IPS DF 4.7 (cell line): ENCODE measurements around the gene MITF.

ENCODE experiments used
- DNase-seq: peaks from one replicate; pipeline ENCODE4 v3.0.0-alpha.2; 2013; ENCODE audit warnings: low spot score; ENCODE audit errors: extremely low read depth

MITF gene

DNA sequence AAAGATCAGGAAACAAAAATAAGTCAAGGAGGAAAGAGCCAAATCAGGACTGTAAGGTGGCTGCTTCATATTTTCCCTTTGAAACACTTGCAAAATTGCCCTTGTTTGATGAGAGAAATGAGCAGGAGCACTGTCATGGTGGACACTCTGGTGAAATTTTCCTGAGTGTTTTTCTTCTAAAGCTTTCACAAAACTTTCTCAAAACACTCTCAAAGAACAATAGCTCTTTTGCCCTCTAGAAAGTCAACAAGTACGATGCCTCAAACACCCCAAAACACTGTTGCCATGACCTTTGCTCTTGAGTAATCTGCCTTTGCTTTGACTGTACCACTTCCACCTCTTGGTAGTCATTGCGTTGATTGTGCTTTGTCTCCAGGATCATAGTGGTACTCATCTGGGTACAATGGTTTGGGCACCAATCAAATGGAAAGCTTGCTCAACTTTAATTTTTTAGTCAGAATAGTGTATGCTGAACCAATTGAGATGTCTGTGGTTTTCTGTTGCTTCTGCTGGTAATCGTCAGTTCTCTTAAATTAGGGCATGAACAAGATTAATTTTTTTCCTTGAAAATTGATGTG, 13.2 kb upstream of the MITF start:
- no peak for DNase-seq

DNA sequence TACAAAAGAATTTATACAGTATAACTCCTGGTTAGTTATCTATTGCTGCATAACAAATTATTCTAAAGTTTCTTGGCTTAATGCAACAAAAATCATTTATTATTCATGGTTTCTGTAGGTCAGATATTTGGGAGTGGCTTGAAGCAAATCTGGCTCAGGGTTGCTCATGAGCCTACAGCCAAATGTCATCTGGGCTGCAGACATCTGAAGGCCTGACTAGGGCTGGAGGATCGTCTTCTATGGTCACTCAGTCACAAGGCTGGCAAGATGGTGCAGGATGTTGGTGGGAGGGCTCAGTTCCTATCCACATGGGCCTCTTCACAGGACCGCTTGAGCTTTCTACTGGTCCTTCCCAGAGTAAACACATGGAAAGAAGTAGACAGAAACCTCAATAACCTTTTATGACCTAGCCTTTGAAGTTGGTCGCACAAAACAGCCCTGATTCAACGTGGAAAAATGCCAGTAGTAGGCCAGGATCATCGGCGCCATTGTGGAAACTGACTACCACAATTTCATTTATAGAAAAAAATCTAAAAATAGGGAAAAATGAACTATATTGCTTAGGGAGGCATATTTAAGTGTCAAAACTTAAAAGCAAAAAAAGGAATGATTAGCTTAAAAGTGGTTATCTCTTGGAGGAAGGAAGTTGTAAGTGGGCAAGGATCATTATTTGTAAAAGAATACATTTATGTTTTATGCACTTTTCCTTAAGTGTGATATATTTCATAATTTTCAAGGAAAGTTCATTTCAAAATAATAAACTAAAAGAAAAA, 9.9 kb upstream of the MITF start:
- DNase-seq: no peak

DNA sequence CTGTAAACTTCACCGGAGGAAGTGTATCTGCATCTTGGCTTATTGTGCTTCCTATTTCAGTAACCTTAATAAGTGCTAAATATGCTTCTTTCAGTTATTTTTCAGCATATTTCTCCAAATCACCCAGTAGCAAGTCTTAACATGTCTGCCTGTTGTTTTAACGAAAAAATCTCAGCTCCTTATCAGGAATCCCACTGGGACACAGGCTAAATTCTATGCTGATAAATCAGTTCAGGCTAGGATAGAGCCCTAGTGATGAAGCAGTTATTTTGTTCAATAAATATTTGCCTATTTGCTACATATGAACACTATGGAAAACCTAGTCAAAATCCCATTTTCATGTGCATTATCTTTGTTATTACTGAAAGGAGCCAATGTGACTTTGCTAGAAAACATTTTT, 8.2 kb upstream of the MITF start:
- no peak for DNase-seq

DNA sequence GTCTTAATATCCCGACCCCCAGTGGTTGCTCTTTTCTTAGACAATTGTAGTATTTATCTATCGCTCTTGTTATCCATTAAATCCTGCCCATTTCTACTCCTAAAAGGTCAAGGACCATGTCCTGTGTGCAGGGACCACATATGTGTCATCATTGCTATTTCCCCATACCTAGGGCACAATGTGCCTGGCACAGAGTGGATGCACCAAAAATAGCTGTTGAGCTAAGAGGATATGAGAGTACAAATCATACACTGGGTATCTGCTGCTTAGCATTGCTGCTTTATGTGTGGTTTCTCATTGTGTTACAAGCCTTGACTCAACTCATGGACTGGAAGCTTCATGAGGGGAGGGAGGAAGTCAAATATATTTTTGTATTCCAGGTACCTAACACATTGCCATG, 3.4 kb upstream of the MITF start:
- no peak for DNase-seq

DNA sequence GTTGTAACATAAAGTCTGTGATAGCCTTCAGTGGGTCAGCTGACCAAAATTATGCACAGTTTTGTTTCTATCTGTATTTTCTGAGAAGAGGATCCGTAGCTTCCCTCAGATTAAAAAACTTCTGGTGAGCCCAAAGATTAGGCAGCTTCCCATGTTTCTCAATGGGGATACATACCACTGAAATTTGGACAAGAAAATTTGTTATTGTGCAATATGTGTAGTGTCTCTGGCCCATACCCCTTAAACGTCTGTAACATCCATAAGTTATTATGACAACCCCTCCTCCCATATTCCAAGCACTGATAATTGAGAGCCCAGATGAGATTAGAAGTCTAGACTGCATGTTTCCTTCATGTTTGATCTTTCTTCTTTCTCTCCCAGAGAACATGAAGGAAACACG, 1.9 kb upstream of the MITF start:
- no peak for DNase-seq

DNA sequence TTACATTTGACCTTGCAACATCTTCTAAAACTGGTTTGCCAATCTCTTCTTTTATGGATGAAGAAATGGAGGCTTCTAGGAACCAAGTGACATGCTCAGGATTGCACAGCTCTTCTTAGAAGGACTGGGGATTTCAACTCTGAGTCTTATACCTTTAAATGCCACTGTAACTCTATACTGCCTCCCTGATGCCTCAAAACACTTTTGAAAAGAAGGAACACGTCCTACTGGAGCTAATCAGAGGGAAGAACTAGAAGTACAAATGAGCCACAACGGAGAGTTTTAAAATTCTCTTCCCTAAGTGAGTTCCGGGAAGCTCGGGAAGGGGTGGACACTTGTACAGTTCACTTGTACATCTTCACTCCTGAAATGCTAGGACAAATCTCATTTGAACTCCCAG, 949 bp upstream of the MITF start:
- no peak for DNase-seq

DNA sequence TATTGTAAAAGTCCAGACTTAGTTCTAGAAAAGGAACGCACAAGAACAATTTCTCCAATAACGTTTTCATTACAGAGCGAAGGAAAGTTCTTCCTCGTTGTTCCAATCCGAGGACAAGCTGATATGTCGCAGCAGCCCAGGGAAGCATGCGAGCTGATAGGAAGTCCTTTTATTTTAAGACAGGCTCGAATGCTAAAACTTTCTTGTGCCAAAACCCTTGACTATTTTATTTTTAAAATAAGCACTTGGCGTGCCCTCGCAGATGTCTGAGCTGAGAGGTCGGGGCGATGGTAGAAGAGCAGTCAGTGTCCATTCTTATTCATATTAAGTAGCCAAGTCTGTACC, 433 bp upstream of the MITF start:
- DNase-seq: no peak

DNA sequence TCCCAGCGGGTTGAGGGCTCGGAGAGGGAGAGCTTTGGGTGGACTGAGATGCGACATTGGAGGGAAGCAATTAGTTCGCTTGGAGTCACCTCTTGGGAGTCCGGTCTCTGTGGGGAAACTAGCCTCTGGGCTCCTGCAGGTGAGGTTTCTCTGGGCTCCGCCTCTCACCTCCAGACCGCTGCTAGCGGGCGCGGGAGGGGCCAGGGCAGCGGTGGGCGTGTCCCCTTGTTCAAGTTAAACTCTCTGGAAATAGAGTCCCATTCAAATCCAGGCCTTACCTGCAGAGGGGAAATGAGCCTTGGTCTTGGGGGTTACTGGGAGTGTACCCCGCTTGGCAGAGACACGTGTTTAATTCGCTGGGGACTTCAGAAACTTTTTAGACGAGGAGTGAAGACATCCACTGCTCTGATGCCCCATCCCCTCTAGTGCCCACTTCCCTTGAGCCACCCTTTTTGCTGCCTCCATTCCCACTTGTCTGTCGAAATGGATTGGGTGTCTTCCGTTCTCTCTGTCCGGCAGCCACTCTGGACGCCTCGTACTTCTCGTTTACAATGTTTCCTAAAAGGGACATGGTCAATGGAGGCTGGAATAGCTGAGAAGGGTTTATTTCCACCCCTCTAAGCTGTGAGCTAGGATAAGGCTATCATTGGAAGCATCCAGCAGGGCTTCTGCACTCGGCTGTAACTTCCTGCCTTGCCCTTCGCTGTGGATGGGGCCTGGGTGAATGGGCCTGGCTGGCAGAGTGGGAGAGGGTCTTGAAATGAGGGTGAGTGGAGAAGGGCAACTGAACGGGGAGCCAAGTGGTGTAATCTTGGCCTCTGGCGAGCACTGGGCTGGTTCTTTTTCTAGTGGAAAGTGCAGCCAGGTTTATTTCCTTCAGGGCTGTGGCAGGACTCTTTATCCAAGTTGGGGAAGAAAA, 1.1 kb downstream of the MITF start:
- no peak for DNase-seq

DNA sequence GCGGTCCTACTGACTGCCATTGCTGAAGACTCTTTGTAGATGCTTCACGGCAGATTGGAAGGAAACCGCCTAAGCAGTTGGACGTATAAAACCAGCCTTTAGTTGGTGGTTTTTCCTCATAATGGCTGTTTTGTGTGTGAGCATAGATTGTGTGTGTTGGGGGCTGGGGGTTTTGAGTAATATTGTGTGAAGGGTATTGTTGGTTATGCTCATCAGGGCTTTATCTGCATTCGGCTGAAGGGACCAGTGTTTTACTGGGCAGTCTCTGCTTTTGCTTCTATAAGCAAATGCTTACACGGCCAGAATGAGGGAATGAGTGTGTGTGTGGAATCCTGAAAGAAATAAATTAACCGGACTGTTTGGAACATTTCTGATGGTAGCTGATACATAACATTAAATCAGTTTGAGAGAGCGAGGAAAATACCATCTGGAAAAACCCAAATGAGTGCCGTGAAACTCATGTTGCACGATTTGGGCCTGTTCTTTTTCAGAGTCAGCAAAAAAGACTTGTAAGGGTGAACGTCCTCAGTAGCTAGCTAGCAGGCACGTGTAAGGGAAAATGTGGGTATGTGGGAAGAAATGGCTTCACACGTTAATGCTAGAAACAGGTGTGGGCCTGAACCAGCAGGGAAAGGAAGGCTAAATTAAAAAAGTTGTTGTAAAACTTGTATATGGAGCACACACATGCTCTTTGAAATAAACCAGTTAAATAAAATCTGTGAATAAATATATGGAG, 1.9 kb downstream of the MITF start:
- no peak for DNase-seq

DNA sequence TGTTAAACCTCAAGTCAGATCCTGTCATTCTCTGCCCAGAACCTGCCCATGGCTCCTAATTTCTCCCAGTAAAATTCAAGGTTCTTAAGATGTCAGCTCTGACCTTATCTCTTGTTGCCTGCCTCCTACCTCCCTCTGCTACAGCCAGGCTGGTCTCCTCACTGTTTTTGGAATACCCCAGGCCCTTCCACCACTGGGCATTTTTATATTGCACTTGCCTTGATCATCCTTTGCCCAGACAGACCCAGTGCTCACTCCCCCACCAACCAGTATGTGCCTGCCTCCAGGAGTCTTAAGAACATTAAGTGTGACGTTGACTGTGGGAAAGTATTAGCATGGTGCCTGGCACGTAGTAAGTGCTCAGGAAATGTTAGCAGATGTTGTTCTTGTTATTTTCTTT, 3.1 kb downstream of the MITF start:
- no peak for DNase-seq

DNA sequence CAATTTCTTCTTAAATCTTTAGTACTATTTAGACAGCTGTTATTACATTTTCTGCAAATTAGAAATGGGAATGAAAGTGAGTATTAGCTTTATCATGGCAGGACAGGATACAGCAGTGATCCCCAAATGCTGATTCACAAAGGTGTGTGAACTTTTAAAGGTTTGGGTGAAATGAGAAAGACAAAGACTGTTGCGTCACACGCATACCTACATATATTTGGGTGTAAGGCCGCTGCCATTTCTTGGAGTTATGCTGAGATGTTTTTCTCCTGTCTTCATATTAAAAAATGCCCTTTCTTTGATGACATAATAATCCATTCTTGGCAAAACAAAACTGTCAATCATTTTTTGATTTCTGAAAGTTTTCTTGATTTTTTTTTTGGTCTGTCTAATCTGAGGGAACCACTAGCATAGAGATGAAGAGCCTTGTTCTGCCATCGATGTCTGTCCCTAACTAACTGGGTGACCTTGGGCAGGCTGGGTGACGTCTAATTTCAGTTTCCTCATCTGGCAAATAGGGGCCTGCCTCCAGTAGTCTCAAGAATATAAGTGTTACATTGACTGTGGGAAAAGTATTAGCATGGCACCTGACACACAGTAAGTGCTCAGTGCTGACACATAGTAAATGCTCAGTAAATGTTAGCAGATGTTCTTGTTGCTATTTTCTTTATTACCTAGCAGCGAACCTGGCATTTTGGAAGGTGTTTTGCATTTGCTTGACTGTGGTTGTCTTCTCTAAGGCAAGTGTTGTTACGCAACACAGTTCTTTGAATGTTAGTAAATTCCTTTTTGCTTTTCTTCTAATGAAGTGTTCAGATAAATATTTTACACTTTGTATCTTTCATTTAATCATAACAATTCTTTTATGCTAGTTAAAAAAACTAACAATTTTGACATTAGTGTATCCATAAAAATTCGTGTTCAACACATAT, 5.0 kb downstream of the MITF start:
- DNase-seq: no peak

DNA sequence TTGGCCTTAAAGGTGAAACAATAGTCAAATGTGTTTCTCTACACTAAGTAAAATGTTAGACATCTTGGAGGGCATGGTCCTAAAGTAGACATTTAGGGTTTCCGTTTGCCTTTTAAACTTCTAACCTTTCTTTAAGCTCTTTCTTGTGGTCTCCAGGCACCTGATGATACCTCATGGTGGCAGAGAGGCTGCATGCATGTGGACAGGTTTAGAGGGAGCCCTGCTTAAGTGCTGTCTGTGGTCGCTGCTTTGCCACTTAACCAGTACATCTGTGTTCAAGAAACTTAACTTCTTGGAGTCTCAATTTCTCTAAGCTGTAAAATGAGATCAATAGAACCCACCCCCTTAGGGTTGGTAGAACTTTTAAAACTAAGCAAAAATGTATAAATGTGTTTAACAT, 6.2 kb downstream of the MITF start:
- DNase-seq: no peak

DNA sequence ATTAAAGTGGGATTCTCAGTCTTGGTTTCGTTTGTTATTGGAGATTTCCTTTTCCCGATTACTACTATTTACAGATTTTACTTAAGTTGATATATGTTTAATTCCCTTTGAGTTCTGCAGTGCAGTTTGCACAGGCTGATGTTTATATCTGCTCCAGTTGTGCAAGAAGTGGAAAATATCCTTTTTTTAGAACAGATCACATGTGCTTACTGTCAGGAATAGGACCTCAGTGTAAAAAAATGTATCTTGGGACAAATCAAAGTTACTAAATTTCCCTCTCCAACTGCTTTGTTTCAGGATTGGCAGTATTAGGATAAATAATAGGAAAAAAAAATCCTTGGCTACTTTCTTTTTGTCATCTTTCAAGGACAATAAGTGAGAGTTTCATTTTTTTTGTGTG, 6.9 kb downstream of the MITF start:
- no peak for DNase-seq

DNA sequence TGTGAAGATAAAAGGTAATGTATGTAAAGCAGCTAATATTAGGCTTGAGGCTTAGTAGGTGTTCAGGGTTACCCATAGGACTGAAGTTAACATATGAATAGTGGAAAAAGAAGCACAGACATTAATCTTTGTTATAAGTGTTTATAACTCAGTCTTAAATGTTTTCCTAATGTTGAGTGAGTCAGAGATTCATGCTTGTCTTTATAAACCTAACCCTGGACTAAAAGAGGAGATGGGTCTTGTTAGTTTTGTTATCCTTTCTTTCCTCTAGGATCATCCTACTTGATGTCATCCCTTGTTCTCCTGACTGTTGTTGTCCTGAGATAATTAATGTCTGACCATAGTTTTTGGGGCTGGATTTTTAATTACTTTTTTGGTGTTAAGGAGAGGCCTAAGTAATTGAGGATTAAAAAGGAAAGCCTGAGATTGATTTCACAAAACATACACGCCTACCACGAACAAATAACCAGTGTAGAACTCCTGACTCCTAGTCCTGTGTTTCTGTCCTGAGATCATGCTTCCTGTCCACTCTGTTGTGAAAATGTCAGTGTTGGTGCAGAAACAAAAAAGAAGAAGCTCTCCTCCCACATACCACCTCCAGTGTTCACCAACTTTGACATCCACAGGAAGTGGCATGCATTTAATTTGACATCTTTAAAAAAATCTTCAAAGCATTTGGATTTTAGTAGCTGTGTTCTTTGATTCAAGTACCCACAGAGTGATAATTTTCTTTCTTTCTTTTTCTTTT, 8.4 kb downstream of the MITF start:
- no peak for DNase-seq

DNA sequence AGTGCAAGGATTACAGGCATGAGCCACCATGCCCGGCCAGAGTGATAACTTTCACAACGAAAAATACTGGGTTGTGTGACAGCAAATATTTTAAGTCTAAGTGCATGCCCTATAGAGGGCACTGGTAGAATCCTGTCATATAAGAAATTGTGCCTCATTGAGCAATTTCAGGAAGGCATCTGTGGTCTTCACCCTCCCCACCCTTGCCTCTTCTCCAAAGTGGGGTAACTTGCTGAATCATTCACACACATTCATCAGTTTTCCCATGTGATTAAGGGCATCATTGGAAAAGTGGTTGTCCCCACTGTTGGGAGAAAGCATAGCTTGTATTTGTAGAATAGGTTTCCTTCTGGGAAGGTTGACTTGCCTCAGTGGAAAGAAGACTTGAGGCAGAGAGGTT, 9.2 kb downstream of the MITF start:
- DNase-seq: no peak

DNA sequence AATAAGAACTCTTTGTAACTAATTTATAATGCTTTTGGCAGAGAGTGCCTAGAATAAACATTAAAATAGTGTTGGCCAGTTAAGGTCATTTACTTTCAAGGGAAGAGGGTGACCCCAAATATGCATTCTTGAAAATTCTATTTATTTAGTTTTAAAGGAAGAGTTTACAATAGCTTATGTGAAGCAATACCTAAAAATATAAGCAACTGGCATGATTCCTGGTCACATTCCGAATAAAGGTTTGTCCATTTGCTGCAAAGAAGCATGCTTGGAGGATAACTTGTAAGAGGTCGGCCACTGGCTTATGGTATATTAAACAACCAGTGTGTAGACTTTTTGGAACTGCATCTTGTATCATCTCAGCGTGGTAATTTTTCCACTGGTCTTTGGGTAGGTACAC, 10.2 kb downstream of the MITF start:
- no peak for DNase-seq

DNA sequence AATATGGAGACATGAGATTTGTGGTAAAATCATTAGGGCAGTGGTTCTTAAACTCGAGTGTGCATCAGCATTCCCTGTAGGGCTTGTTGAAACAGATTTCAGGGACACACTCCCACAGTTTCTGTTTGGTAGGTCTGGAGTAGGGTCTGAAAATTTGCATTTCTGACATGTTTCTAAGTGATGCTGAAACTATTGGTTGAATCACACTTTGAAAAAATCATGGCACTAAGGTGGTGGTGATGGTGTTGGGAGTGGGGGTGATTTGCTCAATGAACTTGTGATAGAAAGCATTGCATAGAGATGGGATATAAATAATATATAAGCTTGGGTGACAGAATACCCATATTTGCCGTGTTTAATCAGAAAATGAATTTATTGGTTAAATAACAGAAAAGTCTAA, 11.3 kb downstream of the MITF start:
- no peak for DNase-seq

DNA sequence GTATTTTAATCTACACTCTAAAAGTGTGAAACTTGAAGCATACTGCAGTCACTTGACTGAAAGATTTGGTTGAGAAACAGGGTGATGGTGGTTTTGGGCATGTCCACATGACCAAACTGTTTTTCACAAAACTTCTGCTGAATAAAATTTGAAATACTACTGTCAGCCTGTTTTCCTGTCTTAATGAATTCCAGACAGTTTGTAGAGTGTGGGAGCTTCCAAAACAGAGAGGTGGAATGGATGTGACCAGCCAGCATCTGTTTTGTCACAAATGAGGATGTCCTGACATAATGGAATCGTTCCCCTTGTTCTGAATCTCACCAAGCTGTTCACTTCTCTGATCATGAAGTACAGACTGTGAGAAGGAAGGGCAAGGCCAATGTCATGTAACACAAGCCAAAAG, 11.8 kb downstream of the MITF start:
- DNase-seq: no peak

DNA sequence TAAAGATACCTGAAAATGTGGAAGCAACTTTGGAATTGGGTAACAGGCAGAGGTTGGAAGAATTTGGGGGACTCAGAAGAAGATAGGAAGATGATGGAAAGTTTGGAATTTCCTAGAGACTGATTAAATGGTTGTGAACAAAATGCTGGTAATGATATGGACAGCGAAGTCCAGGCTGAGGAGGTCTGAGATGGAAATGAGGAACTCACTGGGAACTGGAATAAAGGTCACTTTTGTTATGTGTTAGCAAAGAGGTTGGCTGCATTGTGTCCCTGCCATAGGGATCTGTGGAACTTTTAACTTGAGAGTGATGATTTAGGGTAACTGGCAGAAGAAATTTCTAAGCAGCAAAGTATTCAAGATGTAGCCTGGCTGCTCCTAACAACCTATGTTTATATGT, 13.0 kb downstream of the MITF start:
- DNase-seq: no peak

DNA sequence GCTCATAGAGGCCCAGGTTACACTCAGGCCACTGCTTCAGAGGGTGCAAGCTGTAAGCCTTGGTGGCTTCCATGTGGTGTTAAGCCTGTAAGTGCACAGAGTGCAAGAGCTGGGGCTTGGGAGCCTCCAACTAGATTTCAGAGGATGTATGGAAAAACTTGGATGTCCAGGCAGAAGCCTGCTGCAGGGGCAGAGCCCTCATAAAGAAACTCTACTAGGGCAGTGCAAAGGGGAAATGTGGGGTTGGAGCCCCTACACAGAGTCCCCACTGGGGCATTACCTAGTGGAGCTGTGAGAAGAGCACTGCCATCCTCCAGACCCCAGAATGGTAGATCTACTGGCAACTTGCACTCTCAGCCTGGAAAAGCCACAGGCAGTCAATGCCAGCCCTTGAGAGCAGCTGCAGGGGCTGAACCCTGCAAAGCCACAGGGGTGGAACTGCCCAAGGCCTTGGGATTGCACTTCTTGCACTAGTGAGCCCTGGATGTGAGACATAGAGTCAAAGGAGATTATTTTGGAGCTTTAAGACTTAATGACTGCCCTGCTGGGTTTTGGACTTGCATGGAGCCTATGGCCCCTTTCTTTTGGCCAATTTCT, 14.0 kb downstream of the MITF start:
- DNase-seq: no peak
